ENCODE measurements around the gene TCF4.
"Not testable (repeated sequence)": the region's sequence is repeated elsewhere in the genome, so short reads cannot be mapped to it uniquely, and the experiment has no call there.

Gene TCF4

GRCh38 chr18:55475467-55475866 lies 112.5 kb downstream of the TCF4 start:
- TF ChIP-seq CTCF (conservative IDR thresholded peaks at IDR 0.05) = no peak
- no peak overlapping the region for H3K27ac ChIP-seq

- H3K27ac ChIP-seq = no peak overlapping the region
- no peak for TF ChIP-seq CTCF (conservative IDR thresholded peaks at IDR 0.05)
Observed at GRCh38 chr18:55473560-55473959, 114.4 kb downstream of the TCF4 start.

- TF ChIP-seq CTCF (conservative IDR thresholded peaks at IDR 0.05) = no peak
- no peak overlapping the region for H3K27ac ChIP-seq
Observed at GRCh38 chr18:55473058-55473457, 114.9 kb downstream of the TCF4 start.

- H3K27ac ChIP-seq = no peak overlapping the region
- no peak for TF ChIP-seq CTCF (conservative IDR thresholded peaks at IDR 0.05)
Observed at GRCh38 chr18:55470826-55471225, 117.2 kb downstream of the TCF4 start.

- not testable (repeated sequence) for H3K27ac ChIP-seq
Observed at GRCh38 chr18:55469134-55469533, 118.9 kb downstream of the TCF4 start.

GRCh38 chr18:55466789-55467188 lies 121.2 kb downstream of the TCF4 start:
- no peak overlapping the region for H3K27ac ChIP-seq
- no peak for TF ChIP-seq CTCF (conservative IDR thresholded peaks at IDR 0.05)

GRCh38 chr18:55465313-55465712 lies 122.7 kb downstream of the TCF4 start:
- no peak for TF ChIP-seq CTCF (conservative IDR thresholded peaks at IDR 0.05)
- no peak overlapping the region for H3K27ac ChIP-seq

GRCh38 chr18:55464581-55464980 lies 123.4 kb downstream of the TCF4 start:
- no peak for TF ChIP-seq CTCF (conservative IDR thresholded peaks at IDR 0.05)
- H3K27ac ChIP-seq = no peak overlapping the region
